ENCODE results near the gene IPO7. TPM values are rescaled to one million over a fixed set of nuclear protein-coding genes. Genes with fewer than 3 reads are reported as not detected.

Gene IPO7
- total RNA-seq, 2 donors from 2014 or later: 161 to 163 TPM

GRCh38 chr11:9493492-9493891 is 109.0 kb downstream of the IPO7 start:
- peaks cover 67% of the 10 kb centered on the region for H3K36me3 ChIP-seq (ENCODE audit: control insufficient read depth, insufficient read depth, low read length)
- Mint-ChIP-seq H3K27ac (no peak overlapping the region), H3K9me3 (no peaks in the 10 kb centered on the region), H3K4me3 (no peak overlapping the region), H3K27me3 (ENCODE audit: insufficient read depth) (no peaks in the 10 kb centered on the region), H3K4me1 (peaks cover 5% of the 10 kb centered on the region), H3K36me3 (ENCODE audit: low read depth) (peaks cover 59% of the 10 kb centered on the region)
- H3K27me3 ChIP-seq (ENCODE audit: control insufficient read depth, insufficient read depth, low read length, poor library complexity, severe bottlenecking): no peaks in the 10 kb centered on the region
- H3K4me1 ChIP-seq (ENCODE audit: control insufficient read depth, insufficient read depth, low read length): no peaks in the 10 kb centered on the region
- H3K9ac ChIP-seq (ENCODE audit: extremely low read depth, low read length, poor library complexity, severe bottlenecking): no peak overlapping the region
- no CpG with 5 or more reads among the region's 1 CpG for WGBS, 2 experiments (ENCODE audit: insufficient coverage in 1 of 2, insufficient read length in 1 of 2)
- H3K4me3 ChIP-seq (ENCODE audit: low read length): no peak overlapping the region
- TF ChIP-seq, protein P1, sequence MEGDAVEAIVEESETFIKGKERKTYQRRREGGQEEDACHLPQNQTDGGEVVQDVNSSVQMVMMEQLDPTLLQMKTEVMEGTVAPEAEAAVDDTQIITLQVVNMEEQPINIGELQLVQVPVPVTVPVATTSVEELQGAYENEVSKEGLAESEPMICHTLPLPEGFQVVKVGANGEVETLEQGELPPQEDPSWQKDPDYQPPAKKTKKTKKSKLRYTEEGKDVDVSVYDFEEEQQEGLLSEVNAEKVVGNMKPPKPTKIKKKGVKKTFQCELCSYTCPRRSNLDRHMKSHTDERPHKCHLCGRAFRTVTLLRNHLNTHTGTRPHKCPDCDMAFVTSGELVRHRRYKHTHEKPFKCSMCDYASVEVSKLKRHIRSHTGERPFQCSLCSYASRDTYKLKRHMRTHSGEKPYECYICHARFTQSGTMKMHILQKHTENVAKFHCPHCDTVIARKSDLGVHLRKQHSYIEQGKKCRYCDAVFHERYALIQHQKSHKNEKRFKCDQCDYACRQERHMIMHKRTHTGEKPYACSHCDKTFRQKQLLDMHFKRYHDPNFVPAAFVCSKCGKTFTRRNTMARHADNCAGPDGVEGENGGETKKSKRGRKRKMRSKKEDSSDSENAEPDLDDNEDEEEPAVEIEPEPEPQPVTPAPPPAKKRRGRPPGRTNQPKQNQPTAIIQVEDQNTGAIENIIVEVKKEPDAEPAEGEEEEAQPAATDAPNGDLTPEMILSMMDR (conservative IDR thresholded peaks at IDR 0.05): no peak
- no peak for DNase-seq
- H3K9me3 ChIP-seq (ENCODE audit: control insufficient read depth, low read length): no peaks in the 10 kb centered on the region
- H3K27ac ChIP-seq (ENCODE audit: low read depth, low read length): no peak overlapping the region

GRCh38 chr11:9494316-9494715 is 109.9 kb downstream of the IPO7 start:
- Histone ChIP-seq H3K36me3 (ENCODE audit: control insufficient read depth, insufficient read depth, low read length) (peaks cover 70% of the 10 kb centered on the region), H3K4me3 (ENCODE audit: low read length) (no peak overlapping the region), H3K9ac (ENCODE audit: extremely low read depth, low read length, poor library complexity, severe bottlenecking) (no peak overlapping the region), H3K4me1 (ENCODE audit: control insufficient read depth, insufficient read depth, low read length) (no peaks in the 10 kb centered on the region), H3K9me3 (ENCODE audit: control insufficient read depth, low read length) (no peaks in the 10 kb centered on the region), H3K27ac (ENCODE audit: low read depth, low read length) (no peak overlapping the region), H3K27me3 (ENCODE audit: control insufficient read depth, insufficient read depth, low read length, poor library complexity, severe bottlenecking) (no peaks in the 10 kb centered on the region)
- no peak overlapping the region for H3K4me3 Mint-ChIP-seq
- H3K27ac Mint-ChIP-seq: no peak overlapping the region
- TF ChIP-seq, protein P1 (conservative IDR thresholded peaks at IDR 0.05): no peak
- peaks cover 8% of the 10 kb centered on the region for H3K4me1 Mint-ChIP-seq
- no peaks in the 10 kb centered on the region for H3K9me3 Mint-ChIP-seq
- H3K27me3 Mint-ChIP-seq (ENCODE audit: insufficient read depth): no peaks in the 10 kb centered on the region
- 89% methylated on average over 2 of the region's 3 CpGs; no CpG with 5 or more reads in 1 of the 2 experiments for WGBS, 2 experiments (ENCODE audit: insufficient coverage in 1 of 2, insufficient read length in 1 of 2)
- peaks cover 57% of the 10 kb centered on the region for H3K36me3 Mint-ChIP-seq (ENCODE audit: low read depth)
- DNase-seq: no peak

DNA sequence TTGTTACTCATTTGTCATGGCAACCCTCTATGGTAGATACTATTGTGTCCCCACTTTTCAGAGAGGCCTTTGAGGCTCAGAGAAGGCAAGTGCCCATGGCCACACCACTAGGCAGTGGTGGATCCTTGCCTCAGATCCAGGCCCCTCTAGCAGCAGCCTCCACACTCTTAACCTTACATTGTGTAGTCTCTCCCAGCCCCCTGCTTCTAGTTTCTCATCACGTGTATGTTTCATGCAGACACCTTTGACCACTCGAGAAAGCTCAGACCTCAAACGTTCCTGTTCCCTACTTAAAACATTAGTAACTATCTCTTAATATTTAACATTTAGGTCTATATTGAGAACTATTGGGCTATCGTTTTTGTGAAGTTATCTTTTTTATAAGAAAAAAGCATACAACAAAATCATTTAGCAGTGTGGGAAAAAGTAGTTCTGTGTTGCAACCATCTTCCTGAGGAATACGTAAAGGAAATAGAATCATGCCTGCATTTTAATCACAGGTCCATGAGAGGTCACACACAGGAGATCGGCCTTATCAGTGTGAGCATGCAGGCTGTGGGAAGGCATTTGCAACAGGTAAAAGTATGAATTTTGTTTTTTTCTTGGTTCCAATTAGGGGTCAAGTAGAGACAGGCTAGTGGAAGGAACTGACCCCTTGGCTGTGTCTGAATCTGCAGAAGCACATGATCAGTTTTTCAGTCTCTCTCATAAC is 111.5 kb downstream of the IPO7 start:
- TF ChIP-seq, protein P1 (conservative IDR thresholded peaks at IDR 0.05): no peak
- H3K4me3 ChIP-seq (ENCODE audit: low read length): no peak overlapping the region
- no peaks in the 10 kb centered on the region for H3K9me3 ChIP-seq (ENCODE audit: control insufficient read depth, low read length)
- no peaks in the 10 kb centered on the region for H3K4me1 ChIP-seq (ENCODE audit: control insufficient read depth, insufficient read depth, low read length)
- peaks cover 71% of the 10 kb centered on the region for H3K36me3 ChIP-seq (ENCODE audit: control insufficient read depth, insufficient read depth, low read length)
- no peak overlapping the region for H3K27ac ChIP-seq (ENCODE audit: low read depth, low read length)
- no peak for DNase-seq
- Mint-ChIP-seq H3K36me3 (ENCODE audit: low read depth) (peaks cover 56% of the 10 kb centered on the region), H3K9me3 (no peaks in the 10 kb centered on the region), H3K27ac (peak overlapping the region; percentile 56), H3K4me3 (no peak overlapping the region), H3K27me3 (ENCODE audit: insufficient read depth) (no peaks in the 10 kb centered on the region), H3K4me1 (peaks cover 10% of the 10 kb centered on the region)
- no peaks in the 10 kb centered on the region for H3K27me3 ChIP-seq (ENCODE audit: control insufficient read depth, insufficient read depth, low read length, poor library complexity, severe bottlenecking)
- 91 to 100% methylated on average over 2 to 5 of the region's 6 CpGs for WGBS, 2 experiments (ENCODE audit: insufficient coverage in 1 of 2, insufficient read length in 1 of 2)
- H3K9ac ChIP-seq (ENCODE audit: extremely low read depth, low read length, poor library complexity, severe bottlenecking): no peak overlapping the region

Other genes starting within 250 kb of the IPO7 start
- gene DENND5A, start 119.3 kb upstream of the IPO7 start, total RNA-seq: 100 to 1,000 TPM; 119 to 171 TPM
- 10 to 100 TPM; 67.8 to 68.0 TPM for gene TMEM41B, start 70.1 kb upstream of the IPO7 start, total RNA-seq
- 10 to 100 TPM; 34.6 to 44.4 TPM for gene ZNF143, start 76.4 kb downstream of the IPO7 start, total RNA-seq
- 10 to 100 TPM; 80.1 to 93.5 TPM for gene WEE1, start 189.0 kb downstream of the IPO7 start, total RNA-seq

Measured in endodermal cell (in vitro differentiated cells).